Peyer's patch (tissue), 4 donors: ENCODE data around the gene RNF182.

Source experiments
- CTCF ChIP-seq, 6 experiments: fragments of 450-650 bp in 4 of 6; fragments of 200-600 bp in 2 of 6; sonication (generic) in 1 of 6; IDR thresholded peaks; one replicate each; pipeline ENCODE4 v1.5.1; 2017 to 2019; ENCODE audit warnings: antibody characterized with exemption in 6 of 6, mild to moderate bottlenecking in 3 of 6, moderate library complexity in 1 of 6
- POLR2A ChIP-seq, 2 donors: fragments of 450-650 bp; IDR thresholded peaks; one replicate each; pipeline ENCODE4 v1.5.1; 2017; ENCODE audit warnings: antibody characterized with exemption in 2 of 2, mild to moderate bottlenecking in 2 of 2, moderate library complexity in 2 of 2

- no peak for TF ChIP-seq CTCF (IDR thresholded peaks at IDR 0.05)
- no peak for TF ChIP-seq POLR2A (IDR thresholded peaks at IDR 0.05)
Observed at GRCh38 chr6:13920552-13920951, 4.2 kb upstream of the RNF182 start.
